ENCODE data around the gene MYO1B. TPM values are rescaled to one million over a fixed set of nuclear protein-coding genes. Genes with fewer than 3 reads are reported as not detected.

Gene MYO1B
- total RNA-seq, 1 donor from 2014 or later, result 157 TPM

DNA sequence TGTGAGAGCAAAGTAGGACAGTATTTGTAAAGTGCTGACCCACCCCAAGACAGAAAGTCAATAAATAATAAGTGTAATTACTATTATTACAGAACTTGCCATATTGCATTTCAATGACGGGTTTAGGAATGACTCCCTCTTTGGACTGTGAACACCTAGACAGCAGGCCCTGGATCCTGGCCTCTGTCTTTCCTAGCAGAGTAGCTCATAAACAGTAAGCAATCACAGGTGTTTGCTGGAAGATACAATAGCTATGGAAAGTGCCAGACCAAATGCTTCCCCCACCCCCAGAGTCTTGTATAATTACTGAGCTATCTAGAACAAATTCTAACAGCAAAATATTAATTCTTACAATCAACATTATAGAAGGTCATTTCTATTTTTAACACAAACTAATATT is 20.1 kb upstream of the MYO1B start:
- no peak overlapping the region for H3K27ac Mint-ChIP-seq
- H3K4me3 Mint-ChIP-seq (ENCODE audit: low read depth), result no peak overlapping the region
- H3K9me3 Mint-ChIP-seq (ENCODE audit: low read depth), result no peaks in the 10 kb centered on the region
- H3K36me3 Mint-ChIP-seq (ENCODE audit: insufficient read depth), result no peaks in the 10 kb centered on the region
- TF ChIP-seq, protein P1, sequence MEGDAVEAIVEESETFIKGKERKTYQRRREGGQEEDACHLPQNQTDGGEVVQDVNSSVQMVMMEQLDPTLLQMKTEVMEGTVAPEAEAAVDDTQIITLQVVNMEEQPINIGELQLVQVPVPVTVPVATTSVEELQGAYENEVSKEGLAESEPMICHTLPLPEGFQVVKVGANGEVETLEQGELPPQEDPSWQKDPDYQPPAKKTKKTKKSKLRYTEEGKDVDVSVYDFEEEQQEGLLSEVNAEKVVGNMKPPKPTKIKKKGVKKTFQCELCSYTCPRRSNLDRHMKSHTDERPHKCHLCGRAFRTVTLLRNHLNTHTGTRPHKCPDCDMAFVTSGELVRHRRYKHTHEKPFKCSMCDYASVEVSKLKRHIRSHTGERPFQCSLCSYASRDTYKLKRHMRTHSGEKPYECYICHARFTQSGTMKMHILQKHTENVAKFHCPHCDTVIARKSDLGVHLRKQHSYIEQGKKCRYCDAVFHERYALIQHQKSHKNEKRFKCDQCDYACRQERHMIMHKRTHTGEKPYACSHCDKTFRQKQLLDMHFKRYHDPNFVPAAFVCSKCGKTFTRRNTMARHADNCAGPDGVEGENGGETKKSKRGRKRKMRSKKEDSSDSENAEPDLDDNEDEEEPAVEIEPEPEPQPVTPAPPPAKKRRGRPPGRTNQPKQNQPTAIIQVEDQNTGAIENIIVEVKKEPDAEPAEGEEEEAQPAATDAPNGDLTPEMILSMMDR (IDR thresholded peaks at IDR 0.05; ENCODE audit: unreplicated experiment), result no peak
- DNase-seq (ENCODE audit: low spot score, unreplicated experiment), result no peak
- no peaks in the 10 kb centered on the region for H3K27me3 Mint-ChIP-seq
- no peaks in the 10 kb centered on the region for H3K4me1 Mint-ChIP-seq (ENCODE audit: low read depth)

DNA sequence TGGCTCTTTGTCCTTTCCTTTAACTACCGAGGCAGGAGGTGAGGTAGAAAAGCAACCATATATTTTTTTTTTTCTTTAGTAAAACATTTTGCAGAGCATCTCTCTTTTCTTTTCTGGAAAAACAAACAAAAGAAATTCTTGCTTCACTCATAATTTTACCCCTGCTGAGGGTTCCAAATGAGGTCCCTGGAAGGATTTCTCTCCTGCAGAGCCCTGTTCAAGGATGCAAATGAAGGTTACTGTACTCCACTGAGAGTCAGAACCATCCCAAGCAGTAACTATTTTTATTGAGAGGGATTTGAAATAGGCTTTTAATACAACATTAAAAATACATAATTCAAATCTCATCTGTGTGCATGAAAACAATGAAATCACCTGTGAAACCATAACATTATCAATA is 19.5 kb upstream of the MYO1B start:
- H3K4me3 Mint-ChIP-seq (ENCODE audit: low read depth), result no peak overlapping the region
- no peaks in the 10 kb centered on the region for H3K4me1 Mint-ChIP-seq (ENCODE audit: low read depth)
- no peak overlapping the region for H3K27ac Mint-ChIP-seq
- no peak for DNase-seq (ENCODE audit: low spot score, unreplicated experiment)
- no peaks in the 10 kb centered on the region for H3K36me3 Mint-ChIP-seq (ENCODE audit: insufficient read depth)
- H3K27me3 Mint-ChIP-seq, result no peaks in the 10 kb centered on the region
- TF ChIP-seq, protein P1 (IDR thresholded peaks at IDR 0.05; ENCODE audit: unreplicated experiment), result no peak
- H3K9me3 Mint-ChIP-seq (ENCODE audit: low read depth), result no peaks in the 10 kb centered on the region

DNA sequence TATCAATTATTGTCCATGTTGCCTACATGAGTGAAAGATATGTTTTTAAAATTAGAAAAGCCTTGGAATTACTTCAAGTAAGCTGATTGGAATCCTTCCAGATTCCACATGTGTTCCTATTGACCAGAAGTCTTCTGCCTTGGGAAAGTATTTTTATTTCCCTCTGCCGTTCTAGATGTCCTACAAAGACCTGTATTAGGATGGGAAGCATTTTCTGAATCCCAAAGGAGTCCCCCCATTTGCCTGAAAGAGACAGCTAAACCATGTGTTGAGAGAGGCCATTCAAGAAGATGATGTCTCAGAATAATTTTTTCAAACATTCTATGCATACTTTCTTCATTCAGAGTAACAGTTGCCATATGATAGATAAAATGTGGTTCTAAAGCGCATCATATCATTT is 19.0 kb upstream of the MYO1B start:
- H3K4me1 Mint-ChIP-seq (ENCODE audit: low read depth), result no peaks in the 10 kb centered on the region
- H3K27ac Mint-ChIP-seq, result no peak overlapping the region
- no peak overlapping the region for H3K4me3 Mint-ChIP-seq (ENCODE audit: low read depth)
- H3K9me3 Mint-ChIP-seq (ENCODE audit: low read depth), result no peaks in the 10 kb centered on the region
- no peak for DNase-seq (ENCODE audit: low spot score, unreplicated experiment)
- TF ChIP-seq, protein P1 (IDR thresholded peaks at IDR 0.05; ENCODE audit: unreplicated experiment), result no peak
- H3K36me3 Mint-ChIP-seq (ENCODE audit: insufficient read depth), result no peaks in the 10 kb centered on the region
- H3K27me3 Mint-ChIP-seq, result no peaks in the 10 kb centered on the region

DNA sequence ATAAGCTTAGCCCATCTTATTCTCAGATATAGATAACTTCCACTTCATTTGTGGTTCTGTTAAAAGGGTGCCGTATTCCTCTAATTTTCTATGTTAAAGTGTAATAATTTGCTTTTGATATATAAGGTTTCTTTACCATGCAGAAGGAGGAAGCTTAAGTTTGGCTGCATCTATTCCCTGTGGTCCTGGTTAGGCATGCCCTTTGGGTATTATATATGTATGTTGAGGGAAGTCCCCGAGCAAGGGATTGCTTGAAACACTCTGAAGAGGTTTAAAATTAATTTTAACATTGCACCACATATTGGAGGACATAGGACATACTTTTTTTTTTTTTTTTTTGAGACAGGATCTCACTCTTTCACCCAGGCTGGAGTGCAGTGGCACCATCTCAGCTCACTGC is 16.9 kb upstream of the MYO1B start:
- no peak overlapping the region for H3K4me3 Mint-ChIP-seq (ENCODE audit: low read depth)
- no peaks in the 10 kb centered on the region for H3K36me3 Mint-ChIP-seq (ENCODE audit: insufficient read depth)
- peaks cover 10% of the 10 kb centered on the region for H3K4me1 Mint-ChIP-seq (ENCODE audit: low read depth)
- TF ChIP-seq, protein P1 (IDR thresholded peaks at IDR 0.05; ENCODE audit: unreplicated experiment), result no peak
- no peaks in the 10 kb centered on the region for H3K27me3 Mint-ChIP-seq
- H3K27ac Mint-ChIP-seq, result no peak overlapping the region
- H3K9me3 Mint-ChIP-seq (ENCODE audit: low read depth), result no peaks in the 10 kb centered on the region
- DNase-seq (ENCODE audit: low spot score, unreplicated experiment), result no peak

DNA sequence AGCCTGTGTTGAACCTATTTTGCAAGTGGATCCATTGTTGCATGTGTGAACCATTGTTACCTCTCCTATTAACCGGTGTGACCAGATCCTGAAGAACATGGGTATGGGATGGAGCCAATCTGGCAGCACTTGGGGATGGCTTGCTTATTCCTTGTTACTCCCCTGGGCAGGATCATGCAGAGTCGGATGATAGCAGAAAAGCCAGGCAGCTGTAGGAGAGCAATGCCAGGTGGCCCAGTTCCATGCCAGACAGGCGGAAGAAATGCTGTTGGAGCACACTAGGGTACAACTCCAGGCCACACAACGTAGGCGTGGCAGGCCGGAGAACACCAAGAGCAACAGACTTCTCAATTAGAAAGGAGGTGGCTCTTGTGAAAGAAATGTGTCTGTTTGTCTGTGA is 16.3 kb upstream of the MYO1B start:
- TF ChIP-seq, protein P1 (IDR thresholded peaks at IDR 0.05; ENCODE audit: unreplicated experiment), result no peak
- H3K27ac Mint-ChIP-seq, result no peak overlapping the region
- peaks cover 10% of the 10 kb centered on the region for H3K4me1 Mint-ChIP-seq (ENCODE audit: low read depth)
- no peaks in the 10 kb centered on the region for H3K27me3 Mint-ChIP-seq
- H3K9me3 Mint-ChIP-seq (ENCODE audit: low read depth), result no peaks in the 10 kb centered on the region
- no peak overlapping the region for H3K4me3 Mint-ChIP-seq (ENCODE audit: low read depth)
- no peaks in the 10 kb centered on the region for H3K36me3 Mint-ChIP-seq (ENCODE audit: insufficient read depth)
- no peak for DNase-seq (ENCODE audit: low spot score, unreplicated experiment)

Measured in progenitor cell of endocrine pancreas (in vitro differentiated cells).